ENCODE results near the gene OR2H2. TPM values are rescaled to one million over a fixed set of nuclear protein-coding genes. Genes with fewer than 3 reads are reported as not detected.

Gene OR2H2
- total and polyA plus RNA-seq, 2 of the 13 experiments (the other 11 are each of a cell fraction or from before 2014, with no cell fraction given), result not detected

DNA sequence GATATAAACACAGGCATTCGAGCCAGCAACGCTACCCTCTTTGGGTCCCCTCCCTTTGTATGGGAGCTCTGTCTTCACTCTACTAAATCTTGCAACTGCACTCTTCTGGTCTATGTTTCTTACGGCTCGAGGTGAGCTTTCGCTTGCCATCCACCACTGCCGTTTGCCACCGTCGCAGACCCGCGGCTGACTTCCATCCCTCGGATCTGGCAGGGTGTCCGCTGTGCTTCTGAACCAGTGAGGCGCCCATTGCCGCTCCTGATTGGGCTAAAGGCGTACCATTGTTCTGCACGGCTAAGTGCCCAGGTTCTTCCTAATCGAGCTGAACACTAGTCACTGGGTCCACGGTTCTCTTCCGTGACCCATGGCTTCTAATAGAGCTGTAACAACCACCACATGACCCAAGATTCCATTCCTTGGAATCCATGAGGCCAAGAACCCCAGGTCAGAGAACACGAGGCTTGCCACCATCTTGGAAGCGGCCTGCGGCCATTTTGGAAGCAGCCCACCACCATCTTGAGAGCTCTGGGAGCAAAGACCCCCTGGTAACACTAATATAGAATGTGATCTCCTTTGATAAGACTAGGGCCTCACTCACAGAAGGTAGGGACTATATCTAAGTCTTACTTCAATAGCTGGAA, 26.4 kb upstream of the OR2H2 start:
- Histone ChIP-seq H2AFZ (ENCODE audit: low read length) (no peak overlapping the region), H3K27me3 (ENCODE audit: control insufficient read depth in 1 of 2, insufficient read depth in 2 of 2, low read length in 2 of 2) (no peaks in the 10 kb centered on the region), H3K79me2 (ENCODE audit: insufficient read depth, low read length) (no peaks in the 10 kb centered on the region), H3K9me3 (ENCODE audit: low read length) (no peaks in the 10 kb centered on the region), H3K27ac (ENCODE audit: extremely low read length, insufficient read depth, low read length) (no peak overlapping the region), H3K9ac (ENCODE audit: insufficient read depth, low read depth, low read length) (no peak overlapping the region), H3K4me3 (replicated peaks in 1 of 3; ENCODE audit: insufficient read depth in 1 of 3, low read depth in 2 of 3, low read length in 3 of 3) (no peak overlapping the region), H3K4me2 (ENCODE audit: low read depth, low read length) (peak overlapping the region; percentile 28), H3K4me1 (ENCODE audit: insufficient read depth, low read length) (peaks cover 37% of the 10 kb centered on the region), H3K36me3 (replicated peaks in 1 of 2; ENCODE audit: control insufficient read depth in 1 of 2, insufficient read depth in 2 of 2, low read length in 2 of 2) (no peaks in the 10 kb centered on the region), H4K20me1 (ENCODE audit: insufficient read depth, low read length) (no peaks in the 10 kb centered on the region)
- no peak for DNase-seq (ENCODE audit: low spot score)
- WGBS (ENCODE audit: low lambda C conversion rate), result 90% methylated on average over 22 of the region's 22 CpGs
- no peak for ATAC-seq
- ChIA-PET POLR2A (interaction anchor here (0.6 to 2.6 kb wide), 6 partner anchors 9 to 693 kb away, joined by 3 to 8 read pairs (median 5); a partner anchor contains a TSS), CTCF (ENCODE audit: low intra/inter-chr PET ratio, low total read pairs) (no interaction called here)
- no TSS peak for BruUV-seq (replicated peaks)
- in situ Hi-C loops (cut with HindIII; ENCODE audit: extremely low pct_ligation_motif_present, low pct_unique_long_range_greater_than_20kb), result no loop called here
- no peak for FAIRE-seq
- intact Hi-C loops (cut with micrococcal nuclease; ENCODE audit: unreplicated experiment), result no loop called here
- TF ChIP-seq KLF11 (CRISPR knock-in tag; IDR thresholded peaks at IDR 0.05) (no peak), YY1 (IDR thresholded peaks at IDR 0.05; ENCODE audit: insufficient read depth, insufficient replicate concordance, low read depth, low read length) (peak; percentile 63), ARNT2 (CRISPR knock-in tag; IDR thresholded peaks at IDR 0.05; ENCODE audit: low read depth) (no peak), HES4 (CRISPR knock-in tag; IDR thresholded peaks at IDR 0.05; ENCODE audit: borderline replicate concordance) (no peak), HNRNPH1 (optimal IDR thresholded peaks at IDR 0.05; ENCODE audit: low read depth, low read length) (no peak), ZBTB38 (CRISPR knock-in tag; IDR thresholded peaks at IDR 0.05) (peak; percentile 66), ZNF383 (CRISPR knock-in tag; IDR thresholded peaks at IDR 0.05; ENCODE audit: borderline replicate concordance) (no peak), ZFP36L1 (CRISPR knock-in tag; IDR thresholded peaks at IDR 0.05) (0 out of 2 replicates have a peak, but pooled peaks have one; percentile 28), PRPF4 (IDR thresholded peaks at IDR 0.05; ENCODE audit: low read depth, low read length, poor library complexity, severe bottlenecking) (peak; percentile 26)
- TF ChIP-seq, protein P1, sequence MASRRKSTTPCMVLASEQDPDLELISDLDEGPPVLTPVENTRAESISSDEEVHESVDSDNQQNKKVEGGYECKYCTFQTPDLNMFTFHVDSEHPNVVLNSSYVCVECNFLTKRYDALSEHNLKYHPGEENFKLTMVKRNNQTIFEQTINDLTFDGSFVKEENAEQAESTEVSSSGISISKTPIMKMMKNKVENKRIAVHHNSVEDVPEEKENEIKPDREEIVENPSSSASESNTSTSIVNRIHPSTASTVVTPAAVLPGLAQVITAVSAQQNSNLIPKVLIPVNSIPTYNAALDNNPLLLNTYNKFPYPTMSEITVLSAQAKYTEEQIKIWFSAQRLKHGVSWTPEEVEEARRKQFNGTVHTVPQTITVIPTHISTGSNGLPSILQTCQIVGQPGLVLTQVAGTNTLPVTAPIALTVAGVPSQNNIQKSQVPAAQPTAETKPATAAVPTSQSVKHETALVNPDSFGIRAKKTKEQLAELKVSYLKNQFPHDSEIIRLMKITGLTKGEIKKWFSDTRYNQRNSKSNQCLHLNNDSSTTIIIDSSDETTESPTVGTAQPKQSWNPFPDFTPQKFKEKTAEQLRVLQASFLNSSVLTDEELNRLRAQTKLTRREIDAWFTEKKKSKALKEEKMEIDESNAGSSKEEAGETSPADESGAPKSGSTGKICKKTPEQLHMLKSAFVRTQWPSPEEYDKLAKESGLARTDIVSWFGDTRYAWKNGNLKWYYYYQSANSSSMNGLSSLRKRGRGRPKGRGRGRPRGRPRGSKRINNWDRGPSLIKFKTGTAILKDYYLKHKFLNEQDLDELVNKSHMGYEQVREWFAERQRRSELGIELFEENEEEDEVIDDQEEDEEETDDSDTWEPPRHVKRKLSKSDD (CRISPR knock-in tag; IDR thresholded peaks at IDR 0.05; ENCODE audit: low read depth), result 0 out of 2 replicates have a peak, but pooled peaks have one; percentile 55
- TF ChIP-seq, protein P2, sequence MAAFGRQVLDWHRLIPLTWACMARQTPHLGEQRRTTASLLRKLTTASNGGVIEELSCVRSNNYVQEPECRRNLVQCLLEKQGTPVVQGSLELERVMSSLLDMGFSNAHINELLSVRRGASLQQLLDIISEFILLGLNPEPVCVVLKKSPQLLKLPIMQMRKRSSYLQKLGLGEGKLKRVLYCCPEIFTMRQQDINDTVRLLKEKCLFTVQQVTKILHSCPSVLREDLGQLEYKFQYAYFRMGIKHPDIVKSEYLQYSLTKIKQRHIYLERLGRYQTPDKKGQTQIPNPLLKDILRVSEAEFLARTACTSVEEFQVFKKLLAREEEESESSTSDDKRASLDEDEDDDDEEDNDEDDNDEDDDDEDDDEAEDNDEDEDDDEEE (CRISPR knock-in tag; IDR thresholded peaks at IDR 0.05), result 0 out of 2 replicates have a peak, but pooled peaks have one; percentile 47

All from HepG2 (cell line).